ENCODE measurements around the gene MYOCOS.
A peak's percentile ranks its signal among the peaks of the same experiment; 100 is the strongest.
"Not testable (repeated sequence)": the region's sequence is repeated elsewhere in the genome, so short reads cannot be mapped to it uniquely, and the experiment has no call there.

MYOCOS gene

GRCh38 chr1:171622152-171622462 lies at the start of gene MYOCOS:
Gene MYOCOS (plus strand): TSS chr1:171622243. CDS start chr1:171623884, 1,641 bp downstream.
- Mint-ChIP-seq H3K36me3 (no peaks in the 10 kb centered on the region), H3K27me3 (peaks cover 2% of the 10 kb centered on the region), H3K27ac (no peak within 1 kb of the TSS), H3K4me3 (no peak within 1 kb of the TSS), H3K4me1 (no peaks in the 10 kb centered on the region), H3K9me3 (no peaks in the 10 kb centered on the region)
- ATAC-seq (ENCODE audit: low read depth) (no peak), DNase-seq (ENCODE audit: low spot score in 2 of 2) (no peak)

GRCh38 chr1:171576144-171576543 lies 45.9 kb upstream of the MYOCOS start:
- H3K36me3 Mint-ChIP-seq = peaks cover 33% of the 10 kb centered on the region
- ATAC-seq (ENCODE audit: low read depth) (no peak), DNase-seq (ENCODE audit: low spot score in 2 of 2) (no peak)
- H3K27ac Mint-ChIP-seq = no peak overlapping the region
- H3K27me3 Mint-ChIP-seq = no peaks in the 10 kb centered on the region
- H3K9me3 Mint-ChIP-seq = no peaks in the 10 kb centered on the region
- H3K4me3 Mint-ChIP-seq = no peak overlapping the region
- H3K4me1 Mint-ChIP-seq = no peaks in the 10 kb centered on the region

- no peaks in the 10 kb centered on the region for H3K4me1 Mint-ChIP-seq
- ATAC-seq (ENCODE audit: low read depth) (no peak), DNase-seq (ENCODE audit: low spot score in 2 of 2) (no peak)
- peak overlapping the region; percentile 51 for H3K27ac Mint-ChIP-seq
- H3K36me3 Mint-ChIP-seq = peaks cover 32% of the 10 kb centered on the region
- no peak overlapping the region for H3K4me3 Mint-ChIP-seq
- H3K27me3 Mint-ChIP-seq = no peaks in the 10 kb centered on the region
- no peaks in the 10 kb centered on the region for H3K9me3 Mint-ChIP-seq
These were observed 40.8 kb upstream of the MYOCOS start for GRCh38 chr1:171581226-171581625.

GRCh38 chr1:171581766-171582165 lies 40.3 kb upstream of the MYOCOS start:
- ATAC-seq (ENCODE audit: low read depth) (no peak), DNase-seq (ENCODE audit: low spot score in 2 of 2) (no peak)
- Mint-ChIP-seq H3K27ac (peak overlapping the region; percentile 51), H3K4me1 (no peaks in the 10 kb centered on the region), H3K27me3 (no peaks in the 10 kb centered on the region), H3K9me3 (no peaks in the 10 kb centered on the region), H3K36me3 (peaks cover 34% of the 10 kb centered on the region), H3K4me3 (no peak overlapping the region)

GRCh38 chr1:171582589-171582988 lies 39.5 kb upstream of the MYOCOS start:
- no peaks in the 10 kb centered on the region for H3K9me3 Mint-ChIP-seq
- no peak for ATAC-seq (ENCODE audit: low read depth)
- DNase-seq (ENCODE audit: low spot score in 2 of 2) = no peak
- no peaks in the 10 kb centered on the region for H3K27me3 Mint-ChIP-seq
- peaks cover 32% of the 10 kb centered on the region for H3K36me3 Mint-ChIP-seq
- H3K4me3 Mint-ChIP-seq = no peak overlapping the region
- no peaks in the 10 kb centered on the region for H3K4me1 Mint-ChIP-seq
- H3K27ac Mint-ChIP-seq = no peak overlapping the region

GRCh38 chr1:171583591-171584201 lies 38.3 kb upstream of the MYOCOS start:
- DNase-seq (ENCODE audit: low spot score in 2 of 2) = no peak
- H3K27ac Mint-ChIP-seq = peak overlapping the region; percentile 73
- ATAC-seq (ENCODE audit: low read depth) = no peak
- H3K36me3 Mint-ChIP-seq = peaks cover 35% of the 10 kb centered on the region
- H3K4me1 Mint-ChIP-seq = no peaks in the 10 kb centered on the region
- H3K27me3 Mint-ChIP-seq = no peaks in the 10 kb centered on the region
- no peak overlapping the region for H3K4me3 Mint-ChIP-seq
- H3K9me3 Mint-ChIP-seq = no peaks in the 10 kb centered on the region

- Mint-ChIP-seq H3K27me3 (no peaks in the 10 kb centered on the region), H3K4me1 (no peaks in the 10 kb centered on the region), H3K36me3 (peaks cover 38% of the 10 kb centered on the region), H3K27ac (peak overlapping the region; percentile 69), H3K4me3 (no peak overlapping the region), H3K9me3 (no peaks in the 10 kb centered on the region)
- no peak for ATAC-seq (ENCODE audit: low read depth)
- no peak for DNase-seq (ENCODE audit: low spot score in 2 of 2)
These were observed 36.3 kb upstream of the MYOCOS start for GRCh38 chr1:171585715-171586114.

GRCh38 chr1:171588230-171588629 lies 33.8 kb upstream of the MYOCOS start:
- Mint-ChIP-seq H3K27ac (no peak overlapping the region), H3K27me3 (no peaks in the 10 kb centered on the region), H3K4me1 (no peaks in the 10 kb centered on the region), H3K4me3 (no peak overlapping the region), H3K9me3 (no peaks in the 10 kb centered on the region), H3K36me3 (peaks cover 47% of the 10 kb centered on the region)
- no peak for ATAC-seq (ENCODE audit: low read depth)
- DNase-seq (ENCODE audit: low spot score in 2 of 2) = no peak

- H3K36me3 Mint-ChIP-seq = peaks cover 42% of the 10 kb centered on the region
- no peaks in the 10 kb centered on the region for H3K9me3 Mint-ChIP-seq
- H3K4me3 Mint-ChIP-seq = no peak overlapping the region
- DNase-seq (ENCODE audit: low spot score in 2 of 2) (no peak), ATAC-seq (ENCODE audit: low read depth) (no peak)
- no peaks in the 10 kb centered on the region for H3K27me3 Mint-ChIP-seq
- H3K27ac Mint-ChIP-seq = no peak overlapping the region
- H3K4me1 Mint-ChIP-seq = no peaks in the 10 kb centered on the region
These were observed 32.0 kb upstream of the MYOCOS start for GRCh38 chr1:171590022-171590421.

- H3K9me3 Mint-ChIP-seq = no peaks in the 10 kb centered on the region
- no peak overlapping the region for H3K27ac Mint-ChIP-seq
- no peaks in the 10 kb centered on the region for H3K27me3 Mint-ChIP-seq
- no peaks in the 10 kb centered on the region for H3K4me1 Mint-ChIP-seq
- DNase-seq (ENCODE audit: low spot score in 2 of 2) (no peak), ATAC-seq (ENCODE audit: low read depth) (no peak)
- no peak overlapping the region for H3K4me3 Mint-ChIP-seq
- peaks cover 18% of the 10 kb centered on the region for H3K36me3 Mint-ChIP-seq
These were observed 26.7 kb upstream of the MYOCOS start for GRCh38 chr1:171595324-171595723.

- Mint-ChIP-seq H3K27me3 (no peaks in the 10 kb centered on the region), H3K36me3 (peaks cover 17% of the 10 kb centered on the region)
- no peak for DNase-seq (ENCODE audit: low spot score in 2 of 2)
These were observed 25.9 kb upstream of the MYOCOS start for GRCh38 chr1:171596119-171596518.

GRCh38 chr1:171596705-171597104 lies 25.3 kb upstream of the MYOCOS start:
- no peak overlapping the region for H3K27ac Mint-ChIP-seq
- no peaks in the 10 kb centered on the region for H3K9me3 Mint-ChIP-seq
- H3K4me1 Mint-ChIP-seq = no peaks in the 10 kb centered on the region
- no peak overlapping the region for H3K4me3 Mint-ChIP-seq
- H3K27me3 Mint-ChIP-seq = no peaks in the 10 kb centered on the region
- peaks cover 11% of the 10 kb centered on the region for H3K36me3 Mint-ChIP-seq
- ATAC-seq (ENCODE audit: low read depth) = no peak
- no peak for DNase-seq (ENCODE audit: low spot score in 2 of 2)

More at GRCh38 chr1:171596119-171596518, 25.9 kb upstream of the MYOCOS start:
- Mint-ChIP-seq H3K27ac (no peak overlapping the region), H3K4me1 (no peaks in the 10 kb centered on the region), H3K9me3 (no peaks in the 10 kb centered on the region), H3K4me3 (no peak overlapping the region)
- ATAC-seq (ENCODE audit: low read depth) = no peak

GRCh38 chr1:171597203-171597602 lies 24.8 kb upstream of the MYOCOS start:
- ATAC-seq (ENCODE audit: low read depth) (no peak), DNase-seq (ENCODE audit: low spot score in 2 of 2) (no peak)
- peaks cover 8% of the 10 kb centered on the region for H3K36me3 Mint-ChIP-seq
- no peak overlapping the region for H3K27ac Mint-ChIP-seq
- H3K4me1 Mint-ChIP-seq = no peaks in the 10 kb centered on the region
- H3K4me3 Mint-ChIP-seq = no peak overlapping the region
- H3K9me3 Mint-ChIP-seq = no peaks in the 10 kb centered on the region
- no peaks in the 10 kb centered on the region for H3K27me3 Mint-ChIP-seq

- DNase-seq (ENCODE audit: low spot score in 2 of 2); H3K36me3 Mint-ChIP-seq; ATAC-seq (ENCODE audit: low read depth); H3K27ac Mint-ChIP-seq; H3K4me1 Mint-ChIP-seq; H3K4me3 Mint-ChIP-seq; H3K27me3 Mint-ChIP-seq; H3K9me3 Mint-ChIP-seq: not testable (repeated sequence)
These were observed 21.7 kb upstream of the MYOCOS start for GRCh38 chr1:171600310-171600709.

- H3K4me1 Mint-ChIP-seq = no peaks in the 10 kb centered on the region
- no peak for ATAC-seq (ENCODE audit: low read depth)
- no peak for DNase-seq (ENCODE audit: low spot score in 2 of 2)
- H3K27me3 Mint-ChIP-seq = no peaks in the 10 kb centered on the region
- H3K9me3 Mint-ChIP-seq = no peaks in the 10 kb centered on the region
- H3K4me3 Mint-ChIP-seq = no peak overlapping the region
- no peak overlapping the region for H3K27ac Mint-ChIP-seq
- no peaks in the 10 kb centered on the region for H3K36me3 Mint-ChIP-seq
These were observed 21.2 kb upstream of the MYOCOS start for GRCh38 chr1:171600862-171601261.
